C1 segment of cervical spinal cord (tissue), 14 donors: Measurements from ENCODE around the gene PQBP1.

Experiments
- DNase-seq, 14 donors: peaks; one replicate each; lab custom pipeline; 2025; lab: John Stamatoyannopoulos, UW

PQBP1 gene

DNA sequence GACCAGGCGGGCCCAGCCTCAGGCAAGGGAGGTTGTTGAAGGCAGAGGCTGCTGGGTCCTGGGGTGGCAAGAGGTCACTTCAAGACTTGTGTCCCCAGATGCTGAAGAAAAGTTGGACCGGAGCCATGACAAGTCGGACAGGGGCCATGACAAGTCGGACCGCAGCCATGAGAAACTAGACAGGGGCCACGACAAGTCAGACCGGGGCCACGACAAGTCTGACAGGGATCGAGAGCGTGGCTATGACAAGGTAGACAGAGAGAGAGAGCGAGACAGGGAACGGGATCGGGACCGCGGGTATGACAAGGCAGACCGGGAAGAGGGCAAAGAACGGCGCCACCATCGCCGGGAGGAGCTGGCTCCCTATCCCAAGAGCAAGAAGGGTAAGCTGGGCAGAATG lies 4.4 kb downstream of the PQBP1 start:
- DNase-seq: no peak

DNA sequence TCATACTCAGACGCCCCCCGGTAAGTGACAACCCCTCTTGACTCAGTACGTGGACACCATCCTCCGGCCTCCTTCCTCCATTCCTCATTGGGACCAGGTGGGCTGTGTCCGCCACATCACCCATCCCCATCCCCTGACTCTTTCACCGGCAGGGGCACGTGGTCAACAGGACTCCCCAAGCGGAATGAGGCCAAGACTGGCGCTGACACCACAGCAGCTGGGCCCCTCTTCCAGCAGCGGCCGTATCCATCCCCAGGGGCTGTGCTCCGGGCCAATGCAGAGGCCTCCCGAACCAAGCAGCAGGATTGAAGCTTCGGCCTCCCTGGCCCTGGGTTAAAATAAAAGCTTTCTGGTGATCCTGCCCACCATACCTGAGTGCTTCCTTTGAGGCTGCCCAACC lies 5.0 kb downstream of the PQBP1 start:
- no peak for DNase-seq

DNA sequence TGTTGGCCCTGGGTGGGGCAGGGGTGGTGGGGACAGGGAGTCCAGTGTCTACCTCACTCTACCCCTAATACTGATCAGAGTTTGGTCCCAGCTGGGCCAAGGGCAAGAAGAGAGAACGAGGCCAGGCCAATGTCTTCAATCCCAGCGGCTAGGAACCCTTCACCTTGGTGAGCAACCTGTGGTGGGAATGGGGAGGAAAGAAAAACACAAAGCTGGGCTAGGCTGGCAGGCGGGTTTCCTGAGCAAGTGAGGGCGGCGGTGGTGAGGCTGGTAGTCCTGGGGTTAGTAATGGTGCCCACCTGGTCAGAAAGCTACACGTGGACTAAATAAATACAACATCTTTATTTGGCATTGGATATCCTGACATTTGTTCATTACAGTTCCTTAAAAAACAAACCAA lies 5.6 kb downstream of the PQBP1 start:
- no peak for DNase-seq

DNA sequence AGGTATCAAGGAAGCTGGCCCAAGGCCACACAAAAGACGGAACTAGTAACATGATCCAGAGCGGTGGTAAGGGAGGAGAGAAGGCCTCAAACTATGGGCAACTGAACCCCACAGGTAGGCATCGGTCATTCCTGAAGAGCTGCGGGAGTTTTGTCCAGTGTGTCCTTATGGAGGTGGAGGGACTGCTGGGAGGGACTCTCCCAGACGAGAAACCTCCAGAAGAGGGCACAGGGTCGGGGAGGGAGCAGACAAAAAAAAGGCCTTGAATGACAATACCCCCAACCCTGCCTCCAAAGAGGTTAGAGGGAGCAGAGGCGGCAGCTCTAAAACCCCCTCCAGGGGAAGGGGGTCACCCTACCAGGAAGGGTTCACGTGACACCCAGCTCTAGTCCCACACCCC lies 6.5 kb downstream of the PQBP1 start:
- no peak for DNase-seq

DNA sequence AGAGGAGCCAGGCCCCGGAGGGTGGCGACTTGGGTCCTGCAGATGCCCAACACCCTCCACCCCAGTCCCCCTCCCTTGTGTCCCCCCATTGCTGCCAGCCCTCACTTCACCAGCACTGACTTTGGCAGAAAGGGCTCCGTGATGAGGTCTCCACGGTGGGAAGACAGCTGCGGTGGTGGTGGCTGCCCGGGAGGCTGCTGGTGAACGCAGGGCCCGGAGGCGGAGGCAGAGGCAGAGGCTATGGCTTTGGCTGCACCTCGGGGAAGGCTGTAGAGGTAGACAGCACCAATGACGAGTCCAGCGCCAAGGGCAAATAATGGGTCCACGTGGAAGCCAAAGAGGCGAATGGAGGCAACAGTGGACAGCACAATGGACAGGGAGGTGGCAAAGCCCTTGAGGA lies 6.9 kb downstream of the PQBP1 start:
- no peak for DNase-seq

DNA sequence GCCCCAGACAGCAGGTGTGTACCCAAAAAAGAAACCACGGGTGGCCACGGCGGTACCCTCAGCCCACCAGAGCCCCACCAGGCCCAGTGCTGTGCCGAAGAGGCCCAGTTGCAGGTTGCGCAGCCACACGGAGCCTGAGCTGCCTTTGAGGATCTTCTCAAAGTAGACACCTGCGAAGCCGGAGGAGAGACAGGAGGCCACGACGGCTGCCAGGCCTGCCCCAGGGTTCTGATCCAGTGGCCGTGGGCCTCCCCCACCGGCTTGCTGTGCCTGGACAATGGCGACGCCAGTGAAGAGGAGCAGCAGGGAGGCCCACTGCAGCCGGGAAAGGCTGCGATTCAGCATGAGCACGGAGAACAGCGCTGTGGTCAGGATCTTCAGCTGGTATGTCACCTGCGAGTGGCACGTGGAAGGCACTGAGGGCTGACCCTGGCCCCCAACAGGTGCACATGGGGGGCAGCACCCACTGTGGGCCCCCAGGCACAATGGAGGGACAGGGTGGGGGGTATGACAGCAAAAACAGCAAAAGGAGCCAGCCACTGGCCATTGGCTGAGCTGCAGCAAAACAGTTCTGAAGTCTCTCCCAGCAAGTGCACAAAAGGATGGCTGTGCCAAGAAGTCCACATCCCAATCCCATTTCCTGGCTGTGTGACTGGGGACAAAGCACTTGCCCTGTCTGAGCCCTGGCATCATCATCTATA lies 7.5 kb downstream of the PQBP1 start:
- DNase-seq: no peak

DNA sequence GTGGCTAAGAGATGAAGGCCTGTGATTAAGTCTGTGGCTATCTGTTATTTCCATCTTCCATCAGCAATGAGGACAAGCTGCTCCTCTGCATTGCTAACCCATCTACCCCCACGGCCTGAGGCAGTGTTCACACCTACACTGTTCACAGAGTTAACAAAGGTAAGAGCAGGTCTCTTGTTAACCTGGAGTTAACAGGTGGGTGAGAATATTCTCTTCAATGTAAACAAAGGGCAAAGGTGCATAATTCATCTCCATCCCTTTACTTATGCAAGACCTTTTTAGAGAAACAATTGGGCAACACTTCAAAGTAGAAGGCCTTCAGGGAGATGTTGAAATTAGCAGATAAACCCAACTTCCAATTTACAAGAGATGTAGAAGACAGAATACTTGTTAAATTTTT lies 10.9 kb downstream of the PQBP1 start:
- no peak for DNase-seq

DNA sequence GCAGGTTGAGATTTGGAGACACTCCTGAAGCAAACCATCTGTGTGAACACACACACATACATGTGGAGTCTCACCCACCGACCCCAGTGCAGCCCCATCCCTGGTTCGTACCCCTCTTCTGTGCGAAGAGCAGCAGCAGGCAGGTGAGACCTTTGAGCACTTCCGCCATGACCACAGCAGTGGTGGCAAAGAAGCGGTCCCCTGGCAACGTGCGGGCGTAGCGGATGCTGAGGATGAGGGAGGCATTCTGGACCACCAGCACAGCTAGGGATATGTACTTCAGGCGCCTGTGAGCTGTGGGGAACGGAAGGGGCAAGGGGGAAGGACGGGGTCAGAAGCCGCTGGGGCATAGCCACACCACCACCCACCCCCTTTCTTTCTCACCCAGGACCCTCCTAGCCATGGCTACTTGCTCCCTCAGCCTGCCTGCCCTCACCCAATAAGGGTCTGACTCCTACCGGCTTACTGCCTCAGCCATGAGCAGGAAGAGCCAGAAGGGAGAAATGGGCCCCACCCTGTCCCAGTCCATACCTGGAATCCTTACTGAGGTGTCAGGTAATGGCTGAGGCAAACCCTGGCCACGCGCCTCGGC lies 12.1 kb downstream of the PQBP1 start:
- no peak for DNase-seq

DNA sequence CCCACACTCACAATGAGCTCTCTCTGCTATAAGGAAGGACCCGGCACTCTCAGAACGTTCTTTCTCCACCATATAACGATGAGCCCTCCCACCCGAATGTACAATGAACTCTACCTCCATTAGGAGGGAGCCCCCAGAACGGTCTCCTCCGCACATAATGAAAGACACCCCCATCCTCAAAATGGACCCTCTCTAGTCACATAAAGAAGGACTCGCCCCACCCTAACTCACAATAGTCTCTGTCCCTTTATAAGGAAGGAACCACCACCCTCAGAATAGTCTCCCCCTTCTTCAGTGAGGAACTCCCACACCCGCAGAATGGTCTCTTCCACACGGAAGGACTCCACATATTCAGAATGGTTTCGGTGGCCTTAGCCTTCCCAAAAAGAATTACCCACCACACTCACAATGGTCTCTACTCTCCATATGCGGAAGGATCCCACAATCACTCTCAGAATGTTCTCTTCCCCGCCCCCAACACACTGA lies 13.2 kb downstream of the PQBP1 start:
- no peak for DNase-seq

DNA sequence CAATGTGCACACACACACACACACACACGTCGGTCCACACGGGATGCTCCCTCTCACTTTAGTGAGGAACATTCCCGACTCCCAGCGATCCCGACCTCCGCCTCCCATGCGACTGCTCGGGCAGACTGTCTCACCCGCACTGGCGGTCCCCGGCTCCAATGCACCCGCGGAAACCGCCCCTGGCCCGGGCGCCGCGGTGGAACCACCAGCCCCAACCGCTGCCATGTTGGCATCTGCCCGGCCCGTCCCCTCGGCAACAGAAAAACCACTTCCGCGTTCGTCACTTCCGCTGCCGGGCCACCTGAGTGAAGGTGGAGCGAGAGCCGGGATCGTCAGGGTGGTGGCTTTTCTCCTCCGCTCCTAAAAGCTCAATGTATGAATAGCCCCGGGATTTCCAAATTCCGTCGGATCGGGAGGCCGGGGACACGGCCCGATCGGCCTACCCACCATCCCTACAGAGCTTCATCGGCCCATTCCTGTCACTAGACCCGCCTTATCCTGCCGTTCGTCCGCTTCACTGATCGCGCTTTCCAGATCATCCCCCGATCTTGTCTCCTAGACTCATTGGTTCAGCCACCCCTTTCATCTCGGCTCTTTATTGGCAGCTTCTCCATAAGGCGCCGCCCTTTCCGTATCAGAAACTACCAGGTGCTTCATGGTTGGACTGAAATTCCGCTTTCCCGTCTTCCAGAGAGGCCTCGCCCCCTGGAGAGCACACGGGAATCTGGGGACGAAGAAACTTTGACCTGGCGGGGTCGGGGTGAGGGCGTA lies 13.9 kb downstream of the PQBP1 start, which contains the start of gene SLC35A2:
SLC35A2 (minus strand) TSS at position 235 of the 771 bp plus-strand sequence; CDS start at position 225, 10 bp downstream.
- peak in 13 of 14 donors; percentile 4 to 79 (median 59) for DNase-seq

DNA sequence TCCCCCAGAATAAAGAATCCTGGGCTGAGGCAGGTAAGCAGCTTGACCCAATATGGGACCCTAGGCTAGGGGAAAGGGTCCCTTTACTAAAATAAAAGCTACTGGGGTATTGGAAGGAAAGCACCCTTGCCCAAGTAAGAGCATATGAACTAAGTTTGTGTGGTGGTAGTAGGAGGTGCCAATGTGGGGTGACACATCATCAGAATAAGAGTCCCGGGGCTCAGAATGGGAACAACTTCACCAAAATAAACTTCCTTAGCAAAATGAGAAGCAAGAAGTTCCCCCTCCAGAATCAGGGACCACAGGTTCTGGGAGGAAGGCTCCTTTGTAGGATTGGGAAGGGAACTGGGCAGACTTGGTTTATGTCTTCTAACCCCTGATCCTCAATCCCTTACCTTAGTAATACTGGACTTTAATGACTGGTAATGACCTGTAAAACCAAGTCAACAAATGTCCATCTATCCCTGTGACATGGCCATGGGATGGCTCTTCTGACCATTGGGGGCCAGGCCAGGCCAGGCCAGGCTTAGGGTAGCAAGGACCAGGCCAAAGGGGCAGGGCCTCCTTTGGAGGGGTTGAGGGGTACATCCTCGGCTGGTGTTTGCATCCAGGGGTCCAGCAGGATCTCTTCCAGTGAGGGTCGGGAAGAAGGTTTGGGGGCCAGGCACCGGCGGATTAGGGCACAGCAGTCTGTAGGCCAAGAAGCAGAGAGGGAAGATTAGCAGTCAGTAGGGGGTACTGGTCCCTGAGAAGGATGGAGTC lies 16.1 kb downstream of the PQBP1 start:
- DNase-seq: no peak

DNA sequence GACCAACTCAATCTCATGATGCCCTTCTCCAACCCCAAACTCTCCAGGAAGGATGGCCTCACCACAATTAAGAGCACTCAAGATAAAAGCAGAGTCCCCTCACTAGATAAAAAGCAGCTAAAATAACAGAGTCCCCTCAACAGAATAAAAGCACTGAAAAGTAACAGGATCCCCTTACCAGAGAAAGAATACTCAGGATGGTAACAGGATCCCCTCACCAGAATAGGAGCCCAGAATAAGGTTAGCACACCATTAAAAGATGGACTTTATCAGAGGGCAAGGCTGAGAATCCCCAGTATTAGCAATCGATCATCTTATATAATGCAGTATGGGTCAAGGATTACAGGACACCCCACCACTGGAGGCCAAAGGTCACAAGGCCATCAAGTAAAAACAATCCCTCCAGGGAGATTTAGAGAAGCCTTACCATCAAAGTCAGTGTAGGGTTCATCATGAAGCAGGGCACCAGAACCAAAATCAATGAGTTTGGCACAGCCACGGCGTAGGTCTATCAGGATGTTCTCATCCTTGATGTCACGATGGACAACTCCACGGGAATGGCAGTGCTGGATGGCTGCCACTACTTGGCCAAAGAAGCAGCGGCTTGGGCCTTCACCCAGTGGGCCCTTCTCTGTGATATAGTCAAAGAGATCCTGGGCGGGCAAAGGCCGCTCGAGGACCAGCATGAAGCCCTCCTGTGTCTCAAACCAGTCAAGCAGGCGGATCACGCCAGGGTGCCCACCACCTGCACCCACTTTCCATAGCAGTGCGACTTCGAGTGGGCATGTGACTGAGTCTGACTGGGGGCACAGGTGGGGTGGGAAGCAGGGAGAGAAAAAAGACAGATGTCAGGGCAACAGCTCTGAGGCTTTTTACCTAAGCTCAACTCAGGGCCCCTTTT lies 17.1 kb downstream of the PQBP1 start:
- no peak for DNase-seq

DNA sequence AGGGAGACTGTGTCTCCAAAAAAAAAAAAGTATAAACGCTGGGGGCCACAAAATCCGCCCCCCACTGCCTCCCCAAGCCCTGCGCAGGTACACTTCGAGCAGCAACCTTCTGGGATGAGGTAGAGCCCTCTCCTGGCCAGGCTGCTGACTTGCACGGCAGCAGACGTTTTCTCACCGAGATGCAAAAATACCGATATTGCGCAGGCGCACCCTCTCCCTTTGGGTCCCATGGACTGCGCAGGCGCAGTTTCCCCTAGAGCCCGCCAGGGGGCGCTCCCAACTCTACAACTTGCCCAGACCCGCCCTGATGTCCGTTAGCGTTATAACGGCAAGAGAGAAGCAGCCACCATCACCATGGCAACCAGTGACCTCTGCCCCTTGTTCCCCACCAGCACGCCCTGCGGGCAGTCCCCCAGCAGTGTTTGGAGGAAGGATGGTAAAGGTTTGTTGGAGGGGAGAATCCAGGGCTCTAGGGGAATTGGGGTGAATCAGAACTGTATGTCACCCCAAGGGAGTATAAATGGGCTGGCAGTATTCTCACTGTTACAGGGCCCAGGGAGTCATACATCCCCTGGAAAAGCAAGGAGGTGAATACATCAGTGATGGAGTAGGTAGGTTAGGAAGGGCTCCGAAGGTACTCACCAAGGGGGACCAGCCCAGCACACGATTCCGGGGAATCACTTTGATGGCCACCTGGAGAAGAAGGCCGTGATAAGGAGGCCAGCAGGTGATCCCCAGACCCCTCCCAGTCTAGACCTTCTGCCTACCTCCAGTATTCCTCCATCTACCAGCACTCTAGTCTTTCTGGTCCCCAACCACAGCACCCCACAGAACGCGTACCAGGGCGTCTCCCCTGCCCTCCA lies 19.6 kb downstream of the PQBP1 start:
- DNase-seq: peak in 13 of 14 donors; percentile 19 to 90 (median 75)

DNA sequence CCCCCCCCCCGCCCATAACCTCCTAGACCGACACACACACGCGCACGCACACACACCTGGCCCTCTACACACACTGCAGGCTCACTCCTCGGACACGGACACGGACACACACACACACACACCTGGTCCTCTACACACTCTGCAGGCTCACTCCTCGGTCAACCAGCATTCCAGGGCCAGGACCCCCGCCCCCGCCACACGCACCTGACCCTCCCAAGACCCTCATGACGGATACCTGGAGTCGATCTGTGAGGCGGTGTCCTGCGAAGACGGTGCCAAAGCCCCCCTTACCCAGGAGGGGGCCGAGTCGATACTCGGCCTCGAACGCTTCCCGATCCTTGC lies 20.5 kb downstream of the PQBP1 start:
- DNase-seq: peak in 1 of 14 donors; percentile 1

DNA sequence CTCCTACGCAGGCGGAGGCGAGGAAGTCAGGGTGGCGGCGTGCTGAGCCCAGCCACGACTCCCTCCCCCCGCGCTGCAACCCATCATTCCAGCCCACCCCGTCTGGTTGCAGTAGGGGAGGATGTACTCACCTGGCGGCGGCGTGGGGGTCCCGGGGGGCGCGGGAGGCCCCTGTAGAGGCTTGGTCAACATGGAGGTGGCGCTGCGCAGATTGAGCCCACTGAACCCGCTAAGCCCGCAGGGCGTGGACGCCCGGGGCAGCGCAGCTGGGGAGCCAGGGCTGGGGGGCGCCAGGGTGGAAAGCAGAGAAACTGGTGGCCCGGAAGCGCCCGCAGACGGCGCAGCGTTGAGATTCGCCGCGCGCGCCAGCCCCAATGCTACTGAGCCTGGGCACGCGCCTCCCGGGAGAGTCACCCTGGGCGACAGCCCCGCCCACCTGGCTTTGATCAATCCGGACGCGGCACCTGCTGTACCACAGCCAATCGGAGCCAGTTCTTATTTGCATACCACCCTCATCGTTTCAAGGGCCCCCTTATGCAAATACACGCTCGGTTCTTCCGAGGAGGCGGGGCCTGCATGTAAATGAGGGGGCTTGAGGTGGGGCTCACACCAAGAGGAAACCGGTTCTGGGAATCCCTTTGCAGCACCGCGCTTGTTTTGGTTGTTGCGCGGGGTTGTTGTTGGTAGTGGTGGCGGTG lies 21.1 kb downstream of the PQBP1 start, which contains the start of gene PIM2:
PIM2 (minus strand) TSS at position 382 of the 698 bp plus-strand sequence; CDS start at position 192, 190 bp downstream.
- peak in 12 of 14 donors; percentile 24 to 93 (median 56) for DNase-seq

DNA sequence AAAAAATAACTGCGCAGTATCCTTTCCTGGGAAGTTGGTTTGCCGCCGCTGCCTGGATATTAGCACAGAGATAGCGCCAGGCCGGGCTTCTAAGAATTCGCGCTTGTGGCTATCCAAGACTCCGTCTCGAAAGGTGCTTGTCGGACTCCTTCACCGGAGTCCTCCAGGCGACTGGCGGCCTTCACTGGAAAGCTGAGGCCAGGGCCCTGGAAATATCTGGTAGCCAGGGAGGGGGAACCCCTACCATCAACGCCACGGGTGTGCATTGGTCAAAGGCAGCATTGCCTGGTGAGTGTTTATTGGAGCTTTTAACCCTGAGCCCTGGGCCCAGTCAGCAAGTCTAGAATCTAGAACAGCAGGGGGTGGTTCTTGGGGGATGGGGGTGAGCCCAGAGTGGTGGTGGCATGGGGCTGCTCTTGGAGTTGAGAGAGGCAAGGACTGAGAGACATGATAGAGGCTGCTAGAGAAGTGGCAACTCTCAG lies 21.7 kb downstream of the PQBP1 start:
- peak in 1 of 14 donors; percentile 42 for DNase-seq

DNA sequence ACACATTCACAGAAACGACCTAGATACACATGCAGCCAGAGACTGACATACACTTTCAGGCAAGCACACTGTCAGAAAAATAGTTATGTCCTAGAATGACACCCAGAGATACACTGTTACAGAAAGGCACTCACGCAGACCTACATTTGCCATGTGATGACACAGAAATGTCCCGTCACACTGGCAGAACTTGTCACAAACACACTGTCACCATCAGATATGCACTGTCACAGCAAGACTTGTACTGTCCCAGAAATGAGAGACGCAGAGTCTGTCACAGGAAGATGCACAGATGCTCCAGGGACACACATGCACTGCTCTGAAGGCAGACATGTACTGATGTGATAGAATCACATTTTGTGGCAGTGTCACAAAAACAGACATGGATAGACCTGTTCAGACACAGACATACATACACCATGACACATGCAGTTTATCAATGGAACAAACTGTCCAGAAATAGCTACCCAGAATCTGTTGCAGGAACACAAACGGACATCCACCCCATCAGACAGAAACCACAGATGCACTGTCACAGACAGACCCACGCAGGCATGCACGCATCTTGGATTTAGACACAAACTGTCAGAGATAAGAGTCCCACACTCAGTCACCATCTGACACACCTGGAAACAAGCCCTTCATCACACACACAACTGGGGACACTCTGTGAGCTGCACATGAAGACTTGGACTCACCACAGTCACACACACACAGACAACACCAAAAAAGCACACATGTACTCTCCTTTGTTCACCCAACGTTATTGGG lies 22.4 kb downstream of the PQBP1 start:
- DNase-seq: peak in 1 of 14 donors; percentile 6

DNA sequence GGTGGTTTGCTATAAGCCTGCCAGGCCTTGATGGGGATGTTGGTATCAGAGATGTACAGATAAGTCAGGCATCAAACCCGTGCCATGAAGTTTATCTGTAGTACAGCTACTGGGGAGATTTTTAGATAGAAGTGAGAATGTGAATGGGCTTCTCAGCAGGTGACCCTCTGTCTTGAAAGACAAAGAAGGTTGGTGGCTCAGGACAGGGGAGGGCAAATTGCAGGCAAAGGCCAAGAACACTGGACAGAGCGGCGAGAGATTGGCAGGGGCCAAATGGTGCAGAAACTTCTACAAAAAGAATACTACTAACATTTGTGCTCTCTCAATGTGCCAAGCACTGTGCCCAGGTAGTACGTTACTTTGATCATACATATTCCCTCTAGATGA lies 23.0 kb downstream of the PQBP1 start:
- no peak for DNase-seq
